GM06990 (cell line): ENCODE results near the gene IP6K2.
A peak's percentile ranks its signal among the peaks of the same experiment; 100 is the strongest.

Experiments used
- DNase-seq: peaks from one replicate; pipeline ENCODE4 v3.0.0-alpha.2; 2011; ENCODE audit not compliant: insufficient read length; ENCODE audit errors: extremely low read depth
- H3K27me3 ChIP-seq: replicated peaks from 2 replicates; pipeline ENCODE4 v1.6.0; 2011; ENCODE audit warnings: low read length; ENCODE audit not compliant: control insufficient read depth, insufficient read depth
- H3K36me3 ChIP-seq: 2 replicates; pipeline ENCODE4 v1.5.1; 2011; ENCODE audit warnings: low read length; ENCODE audit not compliant: control insufficient read depth, insufficient read depth
- H3K4me3 ChIP-seq: replicated peaks from 2 replicates; pipeline ENCODE4 v1.5.1; 2011; ENCODE audit warnings: low read depth, mild to moderate bottlenecking, control low read depth, low read length
- CTCF ChIP-seq: IDR thresholded peaks from 2 replicates; pipeline ENCODE4 v1.5.1; 2011; ENCODE audit warnings: low read length, control low read depth, mild to moderate bottlenecking, inconsistent platforms; ENCODE audit not compliant: insufficient read depth, poor library complexity, severe bottlenecking

The IP6K2 gene

GRCh38 chr3:48685293-48685602 lies 31.8 kb downstream of the IP6K2 start:
- no peaks in the 10 kb centered on the region for H3K27me3 ChIP-seq
- peaks cover 34% of the 10 kb centered on the region for H3K36me3 ChIP-seq
- peak overlapping the region; percentile 89 for H3K4me3 ChIP-seq
- DNase-seq: no peak
- peak; percentile 77 for TF ChIP-seq CTCF

GRCh38 chr3:48684480-48685143 lies 32.4 kb downstream of the IP6K2 start:
- Histone ChIP-seq H3K4me3 (peak overlapping the region; percentile 89), H3K36me3 (peaks cover 35% of the 10 kb centered on the region), H3K27me3 (no peaks in the 10 kb centered on the region)
- no peak for TF ChIP-seq CTCF
- DNase-seq: no peak

- no peak for DNase-seq
- TF ChIP-seq CTCF: no peak
- H3K36me3 ChIP-seq: peaks cover 34% of the 10 kb centered on the region
- H3K4me3 ChIP-seq: no peak overlapping the region
- H3K27me3 ChIP-seq: no peaks in the 10 kb centered on the region
Observed at GRCh38 chr3:48684054-48684349, 33.0 kb downstream of the IP6K2 start.

GRCh38 chr3:48682786-48683185 lies 34.2 kb downstream of the IP6K2 start:
- TF ChIP-seq CTCF: no peak
- Histone ChIP-seq H3K4me3 (no peak overlapping the region), H3K36me3 (peaks cover 25% of the 10 kb centered on the region), H3K27me3 (no peaks in the 10 kb centered on the region)
- DNase-seq: no peak

GRCh38 chr3:48681974-48682610 lies 34.9 kb downstream of the IP6K2 start:
- no peak for TF ChIP-seq CTCF
- Histone ChIP-seq H3K36me3 (peaks cover 18% of the 10 kb centered on the region), H3K27me3 (no peaks in the 10 kb centered on the region), H3K4me3 (no peak overlapping the region)
- DNase-seq: no peak

- H3K27me3 ChIP-seq: no peaks in the 10 kb centered on the region
- DNase-seq: no peak
- H3K4me3 ChIP-seq: no peak overlapping the region
- peaks cover 18% of the 10 kb centered on the region for H3K36me3 ChIP-seq
- TF ChIP-seq CTCF: no peak
Observed at GRCh38 chr3:48681541-48681880, 35.5 kb downstream of the IP6K2 start.
